Heart left ventricle (tissue), 16 donors: ENCODE results near the gene CCL18. TPM values are rescaled to one million over a fixed set of nuclear protein-coding genes. Genes with fewer than 3 reads are reported as not detected.
"Not testable (repeated sequence)": the region's sequence is repeated elsewhere in the genome, so short reads cannot be mapped to it uniquely, and the experiment has no call there.

ENCODE experiments used
- ATAC-seq, 4 donors: fragments of 200-7000 bp; cut with Tn5 transposase; one replicate each; pipeline ENCODE4 v1.9.1; 2020 to 2022; ENCODE audit warnings: moderate library complexity in 4 of 4, mild to moderate bottlenecking in 3 of 4, moderate number of reproducible peaks in 1 of 4
- DNase-seq, 5 donors: peaks; one replicate each; pipeline ENCODE4 v3.0.0-alpha.2; 2020
- H3K27ac ChIP-seq, 12 donors: fragments of 200-600 bp; sonication (generic) in 4 of 12; one replicate each; pipeline versions ENCODE4 v1.5.0 to v1.8.0; 2016 to 2022; ENCODE audit warnings: mild to moderate bottlenecking in 2 of 12
- H3K27me3 ChIP-seq, 9 donors: fragments of 200-600 bp; sonication (generic) in 2 of 9; one replicate each; pipeline versions ENCODE4 v1.5.1 to v1.8.0; 2016 to 2022; ENCODE audit warnings: mild to moderate bottlenecking in 3 of 9
- H3K36me3 ChIP-seq, 9 donors: fragments of 200-600 bp; sonication (generic) in 2 of 9; one replicate each; pipeline versions ENCODE4 v1.5.0 to v1.8.0; 2018 to 2022; ENCODE audit warnings: mild to moderate bottlenecking in 2 of 9
- H3K4me1 ChIP-seq, 12 donors: fragments of 200-600 bp; sonication (generic) in 4 of 12; one replicate each; pipeline versions ENCODE4 v1.5.0 to v1.8.0; 2016 to 2022; ENCODE audit warnings: mild to moderate bottlenecking in 3 of 12
- H3K4me3 ChIP-seq, 12 donors: fragments of 200-600 bp; sonication (generic) in 4 of 12; one replicate each; pipeline versions ENCODE4 v1.5.0 to v1.8.0; 2017 to 2022; ENCODE audit warnings: mild to moderate bottlenecking in 9 of 12, moderate library complexity in 4 of 12
- H3K9me3 ChIP-seq, 12 donors: fragments of 200-600 bp; sonication (generic) in 4 of 12; one replicate each; pipeline versions ENCODE4 v1.5.0 to v1.8.0; 2016 to 2022; ENCODE audit warnings: mild to moderate bottlenecking in 1 of 12
- CTCF ChIP-seq, 12 donors: fragments of 200-600 bp; sonication (generic) in 4 of 12; IDR thresholded peaks; one replicate each; pipeline versions ENCODE4 v1.5.0 to v1.8.0; 2018 to 2022; ENCODE audit warnings: antibody characterized with exemption in 12 of 12, mild to moderate bottlenecking in 5 of 12
- POLR2A ChIP-seq, 2 donors: fragments of 450-650 bp; IDR thresholded peaks; one replicate each; pipeline ENCODE4 v1.6.1; 2017; ENCODE audit warnings: antibody characterized with exemption in 2 of 2, mild to moderate bottlenecking in 2 of 2, moderate library complexity in 2 of 2
- WGBS, 4 donors: extraction: QIAGEN DNeasy Blood & Tissue Kit in 2 of 4; methylation state at CpG; one replicate each; pipeline versions ENCODE4 v1.1.5 to v1.1.7; 2013 to 2018; 5-methylcytosine and 5-hydroxymethylcytosine counted together
- intact Hi-C, 10 donors: fragments of 100-400 bp; cut with DNase I; formaldehyde crosslinking; loops; one replicate each; pipeline versions ENCODE4 v1.11.1 to v1.14.2; 2022
- polyA plus RNA-seq, 2 donors: library from polyadenylated mRNA; stranded (reverse); fragments of 200-250 nt; gene quantifications; one replicate each; pipeline ENCODE4 v1.2.3, GENCODE V29; 2013
- total RNA-seq, 9 donors: library from RNA; depleted of rRNA in 2 of 9; stranded (reverse); fragments of >200 nt in 2 of 9; fragmentation: NEBNext Ultra II Directional in 3 of 9; extraction: Animal tissue kit (Norgen Biotek cat#: 25700) in 3 of 9; gene quantifications; one replicate each; pipeline versions ENCODE4 v1.1.0 to v1.2.4, GENCODE V29; 2016 to 2023
- donor health status: ischemic (EF 13 %, LVEDD 7.1; RV severe dilation, severe dysfunction).
- donor health status: healthy with polysubstance abuse.
- donor health status: DM: no; HTN: yes; CAD: no.
- donor health status: DM: no; HTN: no; CAD: no.
- donor health status: ischemic (EF 25% LVEDD 6.9; RV normal size, moderate dysfunction).
- donor health status: ischemic (EF 25% LVEDD 5.7; RV mildly dilated, moderate dysfunction).
- donor health status: healthy.
- donor health status: DM: yes; HTN: yes; CAD: no.
- donor health status: ischemic (EF 35%, LVEDD 5.7; RV mildly dilated, moderate dysfunction).
- donor health status: nonischemic (EF 11% LVEDD 7.7; RV severe dilation, severe dysfunction).
- donor health status: DM: yes; HTN: yes; CAD: no.
- donor health status: PGD.
- donor health status: ischemic (EF 29% LVEDD 5.4; RV normal size, mild dysfunction).
- donor health status: nonischemic (EF 23%, LVEDD 6.1; RV moderate dilation, normal function).

CCL18 gene
- total and polyA plus RNA-seq, 11 donors: 0.30 to 31.9 (median 2.5) TPM

- peak overlapping the region in 1 of 12 donors; percentile 43 for H3K4me3 ChIP-seq
- not testable (repeated sequence) for ATAC-seq
These were observed 40.2 kb downstream of the CCL18 start for GRCh38 chr17:36104246-36104645.

GRCh38 chr17:36104701-36105181 is 40.7 kb downstream of the CCL18 start:
- Histone ChIP-seq H3K27ac (peak overlapping the region in 2 of 12 donors; percentile 13 to 64), H3K4me3 (peak overlapping the region in 1 of 12 donors; percentile 43), H3K9me3 (no peaks in the 10 kb centered on the region), H3K4me1 (peaks cover 0 to 44% (median 0%) of the 10 kb centered on the region in 12 donors), H3K27me3 (peaks cover 0 to 6% (median 0%) of the 10 kb centered on the region in 9 donors), H3K36me3 (no peaks in the 10 kb centered on the region)
- 10 to 18% (median 14%) methylated on average over 4 of the region's 4 CpGs for WGBS, 4 donors
- ATAC-seq (no peak), DNase-seq (no peak)
- intact Hi-C loops: no loop called here
- TF ChIP-seq POLR2A (IDR thresholded peaks at IDR 0.05): no peak
- no peak for TF ChIP-seq CTCF (IDR thresholded peaks at IDR 0.05)

More at GRCh38 chr17:36104246-36104645, 40.2 kb downstream of the CCL18 start:
- H3K9me3 ChIP-seq, intact Hi-C loops, H3K36me3 ChIP-seq, H3K27me3 ChIP-seq, DNase-seq: not testable (repeated sequence)
- 47 to 78% (median 62%) methylated on average over 5 to 7 of the region's 7 CpGs for WGBS, 4 donors
- peaks cover 0 to 44% (median 0%) of the 10 kb centered on the region in 12 donors for H3K4me1 ChIP-seq
- peak overlapping the region in 1 of 12 donors; percentile 64 for H3K27ac ChIP-seq

GRCh38 chr17:36105781-36106492 is 41.9 kb downstream of the CCL18 start:
- H3K4me3 ChIP-seq: no peak overlapping the region
- H3K4me1 ChIP-seq: peaks cover 0 to 44% (median 0%) of the 10 kb centered on the region in 12 donors
- peaks cover 0 to 6% (median 0%) of the 10 kb centered on the region in 9 donors for H3K27me3 ChIP-seq
- H3K9me3 ChIP-seq: no peaks in the 10 kb centered on the region
- H3K27ac ChIP-seq: peak overlapping the region in 1 of 12 donors; percentile 64
- intact Hi-C loops: no loop called here
- DNase-seq (no peak), ATAC-seq (no peak)
- no peak for TF ChIP-seq CTCF (IDR thresholded peaks at IDR 0.05)
- no peak for TF ChIP-seq POLR2A (IDR thresholded peaks at IDR 0.05)
- H3K36me3 ChIP-seq: no peaks in the 10 kb centered on the region
- 78 to 89% (median 84%) methylated on average over 5 of the region's 5 CpGs for WGBS, 4 donors

- H3K9me3 ChIP-seq: no peaks in the 10 kb centered on the region
- peaks cover 0 to 44% (median 0%) of the 10 kb centered on the region in 12 donors for H3K4me1 ChIP-seq
- TF ChIP-seq CTCF (IDR thresholded peaks at IDR 0.05) (no peak), POLR2A (IDR thresholded peaks at IDR 0.05) (no peak)
- peak overlapping the region in 1 of 12 donors; percentile 42 for H3K27ac ChIP-seq
- no peak overlapping the region for H3K4me3 ChIP-seq
- no peak for ATAC-seq
- WGBS, 4 donors: 89 to 95% (median 91%) methylated on average over 6 of the region's 6 CpGs
- H3K36me3 ChIP-seq: no peaks in the 10 kb centered on the region
- DNase-seq: no peak
- H3K27me3 ChIP-seq: peaks cover 0 to 6% (median 0%) of the 10 kb centered on the region in 9 donors
- intact Hi-C loops: no loop called here
These were observed 42.4 kb downstream of the CCL18 start for GRCh38 chr17:36106493-36106835.
